ENCODE measurements around the gene NNMT. TPM values are rescaled to one million over a fixed set of nuclear protein-coding genes. Genes with fewer than 3 reads are reported as not detected.

Gene NNMT
- polyA plus RNA-seq, 3 donors: 0.68 to 1.4 (median 0.96) TPM

Other genes with a start within 250 kb of the NNMT start
- 1 to 10 TPM; 1.4 to 2.5 (median 1.7) TPM for gene ZBTB16, start 236.7 kb upstream of the NNMT start, polyA plus RNA-seq (ENCODE audit: insufficient read length in 3 of 3)
- gene C11orf71, start 104.1 kb downstream of the NNMT start, polyA plus RNA-seq (ENCODE audit: insufficient read length in 3 of 3): 10 to 100 TPM; 15.2 to 21.8 (median 16.4) TPM
- gene RBM7, start 104.3 kb downstream of the NNMT start, polyA plus RNA-seq (ENCODE audit: insufficient read length in 3 of 3): 10 to 100 TPM; 48.7 to 61.6 (median 51.1) TPM
- 100 to 1,000 TPM; 108 to 135 (median 119) TPM for gene REXO2, start 143.1 kb downstream of the NNMT start, polyA plus RNA-seq (ENCODE audit: insufficient read length in 3 of 3)

Data from renal cortex interstitium (tissue), 3 donors.